ENCODE measurements around the gene PLD2. TPM values are rescaled to one million over a fixed set of nuclear protein-coding genes. Genes with fewer than 3 reads are reported as not detected.

Gene PLD2
- total RNA-seq, 6 experiments from 2014 or later, result 8.2 to 27.3 (median 10.8) TPM

- 36% methylated on average over 8 of the region's 10 CpGs for WGBS (ENCODE audit: insufficient coverage, low coverage, low lambda C conversion rate, missing lambda C conversion rate)
- intact Hi-C loops (cut with DNase I), result no loop called here
- Histone ChIP-seq H3K27me3 (no peaks in the 10 kb centered on the region), H3K4me3 (peak overlapping the region; percentile 52 to 64 (median 53)), H3K36me3 (no peaks in the 10 kb centered on the region), H3K4me1 (peaks cover 0 to 16% (median 0%) of the 10 kb centered on the region in 4 donors), H3K9me3 (no peaks in the 10 kb centered on the region), H3K27ac (peak overlapping the region; percentile 66 to 96 (median 88))
- no peak for TF ChIP-seq POLR2A (IDR thresholded peaks at IDR 0.05)
- DNase-seq (no peak), ATAC-seq (peak in 3 of 4 donors; percentile 40 to 62 (median 60))
These were observed 34.7 kb upstream of the PLD2 start for GRCh38 chr17:4772235-4772613.

DNA sequence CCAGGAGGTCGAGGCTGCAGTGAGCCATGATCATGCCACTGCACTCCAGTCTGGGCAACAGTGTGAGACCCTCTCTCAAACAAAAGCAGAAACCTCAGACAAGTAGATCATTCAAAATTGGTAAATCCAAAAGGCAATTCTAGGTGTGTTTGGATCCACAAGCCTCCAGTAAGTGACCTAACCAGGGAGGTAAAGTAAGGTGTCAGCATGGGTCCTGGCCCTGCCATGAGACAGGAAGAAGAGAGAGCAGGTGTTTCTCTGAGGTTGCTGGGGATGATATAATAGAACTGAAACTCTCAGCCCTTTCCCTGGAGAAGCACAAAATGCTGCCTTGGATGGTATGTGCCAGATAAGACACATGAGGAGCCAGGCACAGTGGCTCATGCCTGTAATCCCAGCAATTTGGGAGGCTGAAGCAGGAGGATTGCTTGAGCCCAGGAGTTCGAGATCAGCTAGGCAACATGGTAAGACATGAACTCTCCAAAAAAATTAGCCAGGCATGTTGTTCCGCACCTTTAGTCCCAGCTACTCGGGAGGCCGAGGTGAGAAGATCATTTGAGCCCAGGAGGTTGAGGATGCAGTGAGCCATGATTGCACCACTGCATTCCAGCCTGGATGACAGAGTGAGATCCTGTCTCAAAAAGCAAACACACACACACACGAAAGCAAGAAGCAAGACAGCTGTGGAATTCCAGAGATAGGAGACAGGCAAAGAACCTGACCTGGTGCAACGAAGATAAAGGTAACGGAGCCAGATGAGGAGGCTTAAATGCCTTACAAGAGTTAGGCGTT, 28.8 kb upstream of the PLD2 start:
- Histone ChIP-seq H3K27me3 (no peaks in the 10 kb centered on the region), H3K36me3 (no peaks in the 10 kb centered on the region), H3K9me3 (no peaks in the 10 kb centered on the region), H3K4me3 (no peak overlapping the region), H3K4me1 (no peaks in the 10 kb centered on the region), H3K27ac (no peak overlapping the region)
- 65% methylated on average over 8 of the region's 9 CpGs for WGBS (ENCODE audit: insufficient coverage, low coverage, low lambda C conversion rate, missing lambda C conversion rate)
- DNase-seq, result no peak
- intact Hi-C loops (cut with DNase I), result no loop called here
- ATAC-seq, result peak in 1 of 4 donors; percentile 51
- no peak for TF ChIP-seq POLR2A (IDR thresholded peaks at IDR 0.05)
- TF ChIP-seq, protein P1, sequence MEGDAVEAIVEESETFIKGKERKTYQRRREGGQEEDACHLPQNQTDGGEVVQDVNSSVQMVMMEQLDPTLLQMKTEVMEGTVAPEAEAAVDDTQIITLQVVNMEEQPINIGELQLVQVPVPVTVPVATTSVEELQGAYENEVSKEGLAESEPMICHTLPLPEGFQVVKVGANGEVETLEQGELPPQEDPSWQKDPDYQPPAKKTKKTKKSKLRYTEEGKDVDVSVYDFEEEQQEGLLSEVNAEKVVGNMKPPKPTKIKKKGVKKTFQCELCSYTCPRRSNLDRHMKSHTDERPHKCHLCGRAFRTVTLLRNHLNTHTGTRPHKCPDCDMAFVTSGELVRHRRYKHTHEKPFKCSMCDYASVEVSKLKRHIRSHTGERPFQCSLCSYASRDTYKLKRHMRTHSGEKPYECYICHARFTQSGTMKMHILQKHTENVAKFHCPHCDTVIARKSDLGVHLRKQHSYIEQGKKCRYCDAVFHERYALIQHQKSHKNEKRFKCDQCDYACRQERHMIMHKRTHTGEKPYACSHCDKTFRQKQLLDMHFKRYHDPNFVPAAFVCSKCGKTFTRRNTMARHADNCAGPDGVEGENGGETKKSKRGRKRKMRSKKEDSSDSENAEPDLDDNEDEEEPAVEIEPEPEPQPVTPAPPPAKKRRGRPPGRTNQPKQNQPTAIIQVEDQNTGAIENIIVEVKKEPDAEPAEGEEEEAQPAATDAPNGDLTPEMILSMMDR (IDR thresholded peaks at IDR 0.05), result no peak

- Histone ChIP-seq H3K4me3 (no peak overlapping the region), H3K27ac (no peak overlapping the region), H3K9me3 (no peaks in the 10 kb centered on the region), H3K4me1 (no peaks in the 10 kb centered on the region), H3K27me3 (no peaks in the 10 kb centered on the region), H3K36me3 (no peaks in the 10 kb centered on the region)
- 66% methylated on average over 2 of the region's 11 CpGs for WGBS (ENCODE audit: insufficient coverage, low coverage, low lambda C conversion rate, missing lambda C conversion rate)
- intact Hi-C loops (cut with DNase I), result loop anchor here (10.0 kb wide), 1 partner anchor 46 kb away; the partner anchor contains the start of genes CXCL16 (in 2 of the 2), MED11 (in 2 of the 2) and ZMYND15 (in 2 of the 2)
- DNase-seq (no peak), ATAC-seq (no peak)
- TF ChIP-seq, protein P1 (IDR thresholded peaks at IDR 0.05), result no peak
- TF ChIP-seq POLR2A (IDR thresholded peaks at IDR 0.05), result no peak
These were observed 26.5 kb upstream of the PLD2 start for GRCh38 chr17:4780325-4780955.

DNA sequence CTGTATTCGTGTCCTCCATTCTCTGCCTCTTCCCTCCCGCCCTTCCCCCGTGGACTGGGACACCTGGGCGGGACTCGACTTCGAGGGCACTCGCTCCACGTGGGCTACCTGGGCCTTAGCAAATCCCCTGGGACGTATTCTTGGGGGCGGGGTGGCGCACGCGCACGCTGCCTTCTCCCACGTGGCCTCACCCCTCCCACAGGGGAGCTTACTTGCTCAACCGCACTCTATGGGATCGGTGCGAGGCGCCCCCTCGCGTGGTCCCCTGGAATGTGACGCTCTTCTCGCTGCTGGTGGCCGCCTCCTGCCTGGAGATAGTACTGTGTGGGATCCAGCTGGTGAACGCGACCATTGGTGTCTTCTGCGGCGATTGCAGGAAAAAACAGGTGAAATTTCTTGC, 24.3 kb upstream of the PLD2 start:
- Histone ChIP-seq H3K36me3 (no peaks in the 10 kb centered on the region), H3K9me3 (no peaks in the 10 kb centered on the region), H3K27me3 (no peaks in the 10 kb centered on the region), H3K4me3 (no peak overlapping the region), H3K27ac (no peak overlapping the region), H3K4me1 (peaks cover 0 to 10% (median 4%) of the 10 kb centered on the region in 4 donors)
- ATAC-seq (no peak), DNase-seq (no peak)
- intact Hi-C loops (cut with DNase I), result loop anchor here (10.0 kb wide), 1 partner anchor 48 kb away; the partner anchor contains the start of genes CXCL16 (in 2 of the 2), MED11 (in 2 of the 2) and ZMYND15 (in 2 of the 2)
- TF ChIP-seq, protein P1 (IDR thresholded peaks at IDR 0.05), result peak in 1 of 4 donors; percentile 7
- TF ChIP-seq POLR2A (IDR thresholded peaks at IDR 0.05), result no peak
- WGBS (ENCODE audit: insufficient coverage, low coverage, low lambda C conversion rate, missing lambda C conversion rate), result 46% methylated on average over 10 of the region's 28 CpGs

Data from right lobe of liver (tissue), 6 donors.